KOPT-K1 (cell line): Measurements from ENCODE around the gene PCDH1.
"Not testable (repeated sequence)": the region's sequence is repeated elsewhere in the genome, so short reads cannot be mapped to it uniquely, and the experiment has no call there.

Experiments
- H3K27ac ChIP-seq: fragments of 200-600 bp; sonication (generic); 2 replicates; pipeline ENCODE4 v1.5.1; 2016; ENCODE audit warnings: antibody characterized with exemption, mild to moderate bottlenecking, low read depth, low read length; ENCODE audit not compliant: poor library complexity, severe bottlenecking
- H3K36me3 ChIP-seq: fragments of 200-600 bp; sonication (generic); 2 replicates; pipeline ENCODE4 v1.5.1; 2017; ENCODE audit warnings: antibody characterized with exemption, mild to moderate bottlenecking, low read length, moderate library complexity; ENCODE audit not compliant: insufficient read depth
- H3K9me3 ChIP-seq: fragments of 200-600 bp; sonication (generic); 2 replicates; pipeline ENCODE4 v1.5.1; 2017; ENCODE audit warnings: antibody characterized with exemption, low read length, mild to moderate bottlenecking; ENCODE audit not compliant: insufficient read depth, poor library complexity, severe bottlenecking

PCDH1 gene

DNA sequence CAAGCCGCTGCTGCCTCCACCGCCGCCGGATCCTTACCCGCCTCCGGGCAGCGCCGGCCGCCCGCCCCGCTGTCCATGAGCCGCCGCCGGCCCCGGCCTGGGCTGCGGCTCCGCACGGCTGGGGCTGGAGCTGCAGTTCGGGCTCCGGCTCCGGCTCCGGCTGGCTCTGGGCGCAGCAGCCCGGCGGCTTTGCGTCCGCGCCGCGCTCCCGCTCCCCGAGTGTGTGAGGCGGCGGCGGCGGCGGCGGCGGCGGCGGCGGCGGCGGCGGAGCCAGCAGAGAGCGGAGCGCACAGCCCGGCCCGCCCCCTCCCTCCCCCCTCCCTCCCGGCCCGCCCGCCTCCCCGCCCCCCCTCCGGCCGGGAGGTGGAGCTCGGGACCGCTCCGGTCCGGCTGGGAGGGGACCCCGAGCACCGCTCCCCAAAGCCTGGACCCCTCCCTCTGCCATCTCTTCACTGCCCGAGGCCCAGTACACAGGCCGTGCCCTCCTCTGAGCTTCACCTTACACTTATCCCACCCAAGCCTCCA lies at the start of gene PCDH1:
PCDH1 (minus strand) TSS at position 225 of the 525 bp plus-strand sequence; CDS start at position 77, 148 bp downstream.
- H3K27ac ChIP-seq: no peak within 1 kb of the TSS
- H3K9me3 ChIP-seq: no peaks in the 10 kb centered on the region
- no peaks in the 10 kb centered on the region for H3K36me3 ChIP-seq

DNA sequence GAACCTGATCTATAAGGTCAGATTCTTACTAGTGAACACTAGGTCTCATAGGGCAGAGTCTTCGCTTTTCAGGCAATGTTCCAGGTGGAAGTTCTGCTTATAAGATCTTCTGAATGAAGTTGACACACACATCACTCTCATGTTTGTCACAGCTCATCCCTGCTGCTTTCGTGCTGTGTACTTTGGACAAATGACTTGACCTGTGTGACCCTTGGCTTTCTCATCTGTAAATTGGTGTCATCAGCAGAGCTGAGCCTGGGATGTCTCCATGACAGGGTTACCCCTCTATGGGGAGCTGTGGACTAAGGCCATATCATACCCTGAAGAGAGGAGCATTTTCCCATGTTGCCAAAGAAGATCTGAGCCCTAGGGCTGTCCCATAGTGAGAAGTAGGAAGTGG lies 48.2 kb upstream of the PCDH1 start:
- Histone ChIP-seq H3K36me3 (peaks cover 63% of the 10 kb centered on the region), H3K9me3 (no peaks in the 10 kb centered on the region)

DNA sequence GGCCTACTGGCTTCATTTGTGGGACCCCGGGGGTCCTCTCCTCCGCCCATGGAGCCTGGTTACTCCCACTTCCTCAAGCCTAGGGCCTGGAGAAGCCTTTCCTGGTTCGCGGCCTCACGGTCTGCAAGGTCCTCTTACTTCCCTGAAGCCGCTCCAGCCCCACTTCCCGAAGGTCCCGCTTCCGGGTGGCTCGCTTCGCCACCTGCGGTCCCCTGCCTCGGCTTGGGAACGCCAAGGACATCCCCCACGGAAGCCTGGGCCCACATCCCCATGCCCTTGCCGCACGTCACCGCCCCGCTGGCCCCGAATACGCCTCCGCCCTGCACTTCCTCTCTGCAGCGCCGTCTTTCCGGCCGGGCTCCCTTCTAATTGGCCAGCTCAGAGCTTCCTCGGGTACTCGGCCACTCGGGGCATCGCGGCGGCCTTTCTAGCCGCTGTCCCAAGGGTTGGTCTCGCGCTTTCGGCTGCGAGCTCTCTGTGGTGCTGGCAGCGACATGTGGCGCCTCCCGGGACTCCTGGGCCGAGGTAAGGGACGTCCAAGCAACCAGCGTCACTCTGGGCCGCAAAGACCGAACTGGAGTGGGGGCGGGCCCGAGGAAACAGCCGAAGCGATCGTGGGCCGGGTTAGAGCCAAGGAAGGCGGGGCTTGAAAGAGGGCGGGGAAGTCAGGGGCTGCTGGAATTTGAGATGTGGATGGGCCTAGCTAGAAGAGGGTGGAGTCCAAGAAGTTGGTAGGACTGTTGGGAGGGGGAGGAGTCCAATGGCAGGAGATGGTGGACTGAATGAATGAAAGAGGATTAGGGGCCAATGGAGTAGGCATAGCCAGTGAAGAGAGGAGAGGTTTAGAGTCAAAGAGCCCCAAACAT lies 45.5 kb upstream of the PCDH1 start, which contains the start of gene DELE1:
DELE1 (plus strand) TSS at position 424 of the 866 bp plus-strand sequence; CDS start at position 495, 71 bp downstream.
- Histone ChIP-seq H3K9me3 (no peaks in the 10 kb centered on the region), H3K36me3 (peaks cover 36% of the 10 kb centered on the region), H3K27ac (peak within 1 kb of the TSS; percentile 89)

More for the DNA sequence above, 48.2 kb upstream of the PCDH1 start:
- no peak overlapping the region for H3K27ac ChIP-seq

DNA sequence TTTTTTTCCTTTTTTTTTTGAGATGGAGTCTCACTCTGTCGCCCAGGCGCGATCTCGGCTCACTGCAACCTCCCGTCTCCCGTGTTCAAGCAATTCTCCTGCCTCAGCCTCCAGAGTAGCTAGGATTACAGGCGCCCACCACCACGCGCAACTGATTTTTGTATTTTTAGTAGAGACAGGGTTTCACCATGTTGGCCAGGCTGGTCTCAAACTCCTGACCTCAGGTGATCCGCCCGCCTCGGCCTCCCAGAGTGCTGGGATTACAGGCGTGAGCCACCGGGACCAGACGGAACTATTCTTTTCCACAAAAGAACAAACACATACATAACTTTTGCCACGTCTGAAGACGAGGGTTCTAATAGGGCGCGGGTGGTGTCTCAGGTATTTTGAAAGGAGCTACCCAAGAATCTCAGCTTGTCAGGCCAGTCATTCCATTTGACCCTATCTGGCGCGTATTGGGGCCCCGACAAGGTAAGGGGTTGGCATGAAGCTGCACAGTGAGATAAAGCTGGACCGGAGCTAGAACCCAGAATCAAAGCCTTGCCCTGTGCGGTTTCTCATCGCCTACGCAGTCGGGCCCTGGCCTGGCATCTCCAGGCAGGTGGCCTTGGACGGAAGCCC lies 44.7 kb upstream of the PCDH1 start:
- peaks cover 28% of the 10 kb centered on the region for H3K36me3 ChIP-seq
- H3K9me3 ChIP-seq: not testable (repeated sequence)
- peak overlapping the region; percentile 89 for H3K27ac ChIP-seq

DNA sequence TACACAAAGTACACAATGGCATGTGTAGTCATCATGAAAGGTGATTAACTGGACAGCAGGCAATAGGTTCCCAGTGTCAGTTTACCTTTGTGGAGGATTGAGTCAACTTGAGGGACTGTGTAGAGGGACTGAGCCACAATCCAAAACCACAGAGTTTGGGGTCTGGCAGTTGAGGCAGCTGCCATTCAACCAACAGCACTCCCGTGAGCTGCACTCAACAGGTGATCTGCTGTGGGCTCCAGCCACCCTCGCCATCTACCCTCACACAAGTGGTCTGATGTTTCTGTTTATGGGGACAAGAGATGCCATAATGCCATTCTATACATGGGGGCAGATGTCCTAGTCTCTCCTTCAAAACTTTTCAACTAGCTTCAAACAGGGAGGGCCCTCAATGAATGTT lies 42.6 kb upstream of the PCDH1 start:
- H3K9me3 ChIP-seq: no peaks in the 10 kb centered on the region
- H3K36me3 ChIP-seq: peaks cover 7% of the 10 kb centered on the region; the same call in 1 of the 2 replicates
- H3K27ac ChIP-seq: no peak overlapping the region

DNA sequence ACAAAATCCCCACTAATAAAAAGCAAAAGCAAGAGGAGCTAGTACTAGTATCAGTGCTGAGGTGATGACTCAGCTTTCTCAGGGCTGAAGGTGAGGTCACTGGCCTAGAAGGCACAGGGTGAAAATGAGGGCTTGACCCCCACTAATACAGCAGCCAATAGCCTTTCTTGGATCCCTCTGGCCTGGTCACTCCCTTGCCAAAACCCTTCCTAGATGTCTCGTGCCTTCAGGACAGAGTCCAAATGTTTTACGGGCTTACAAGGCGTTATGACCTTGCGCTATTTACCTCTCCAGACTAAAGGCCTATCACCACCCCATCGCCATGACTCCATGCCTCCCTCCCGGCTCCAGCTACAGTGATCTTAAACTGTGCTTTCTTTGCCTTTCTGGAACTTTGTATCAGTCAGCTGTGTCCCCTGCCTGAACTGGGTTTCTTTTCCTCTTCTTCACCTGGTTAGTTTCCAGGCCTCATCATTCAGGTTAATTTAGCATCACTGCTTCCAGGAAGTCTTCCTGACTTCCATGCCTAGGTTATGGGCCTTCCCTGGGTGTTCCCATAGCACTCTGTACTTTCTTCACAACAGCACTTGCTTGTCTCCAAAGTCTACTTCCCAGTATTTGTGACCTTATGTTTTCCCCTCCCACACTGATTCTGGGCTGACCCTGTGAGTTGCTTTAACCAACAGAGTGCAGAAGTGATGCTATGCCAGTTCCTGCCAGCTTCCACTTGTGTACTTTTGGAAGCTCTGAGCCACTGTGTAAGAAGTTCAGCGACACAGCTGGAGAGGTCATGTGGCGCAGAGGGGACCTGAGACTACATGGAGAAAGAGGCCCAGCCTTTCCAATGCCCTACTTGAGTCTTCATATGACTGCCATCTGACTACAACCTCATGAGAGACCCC lies 41.3 kb upstream of the PCDH1 start:
- Histone ChIP-seq H3K27ac (no peak overlapping the region), H3K9me3 (no peaks in the 10 kb centered on the region), H3K36me3 (no peaks in the 10 kb centered on the region)

DNA sequence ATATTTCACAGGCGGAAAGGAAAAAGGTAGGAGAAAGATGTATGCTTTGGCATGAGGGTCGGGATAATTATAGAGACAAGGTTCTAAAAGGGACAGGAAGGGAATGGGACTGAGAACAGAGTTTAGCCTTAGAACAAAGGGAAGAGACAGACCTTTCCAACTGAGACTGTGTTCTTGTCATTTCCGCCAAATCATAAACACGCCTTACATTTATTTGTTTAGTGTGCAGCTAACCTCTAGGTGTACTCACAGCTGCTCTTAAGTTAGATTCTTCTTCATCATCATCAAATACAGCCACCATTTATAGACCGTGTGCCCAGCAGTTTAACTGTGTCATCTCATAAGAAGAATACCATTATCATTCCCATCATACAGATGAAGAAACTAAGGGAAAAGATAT lies 39.5 kb upstream of the PCDH1 start:
- no peaks in the 10 kb centered on the region for H3K36me3 ChIP-seq

DNA sequence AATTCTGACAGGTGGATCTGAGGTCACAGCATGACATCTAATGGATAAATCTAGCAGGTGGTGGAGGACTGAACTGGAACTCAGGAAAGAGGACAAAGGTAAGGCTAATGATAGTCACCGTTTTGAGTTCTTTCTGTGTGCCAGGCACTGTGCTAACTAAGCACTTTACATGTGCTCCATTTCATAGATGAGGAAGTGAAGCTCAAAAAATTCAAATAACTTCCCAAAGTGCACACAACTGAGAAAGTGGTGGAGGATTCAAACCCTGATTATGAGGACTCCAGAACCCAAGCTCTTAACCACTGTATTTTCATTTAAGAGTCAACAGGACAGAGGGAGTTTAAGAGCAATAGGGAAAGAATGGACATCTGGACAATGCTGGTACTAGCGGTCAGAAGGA lies 38.3 kb upstream of the PCDH1 start:
- Histone ChIP-seq H3K27ac (no peak overlapping the region), H3K36me3 (no peaks in the 10 kb centered on the region), H3K9me3 (no peaks in the 10 kb centered on the region)

More for the DNA sequence above, 39.5 kb upstream of the PCDH1 start:
- H3K27ac ChIP-seq: no peak overlapping the region
- H3K9me3 ChIP-seq: no peaks in the 10 kb centered on the region

DNA sequence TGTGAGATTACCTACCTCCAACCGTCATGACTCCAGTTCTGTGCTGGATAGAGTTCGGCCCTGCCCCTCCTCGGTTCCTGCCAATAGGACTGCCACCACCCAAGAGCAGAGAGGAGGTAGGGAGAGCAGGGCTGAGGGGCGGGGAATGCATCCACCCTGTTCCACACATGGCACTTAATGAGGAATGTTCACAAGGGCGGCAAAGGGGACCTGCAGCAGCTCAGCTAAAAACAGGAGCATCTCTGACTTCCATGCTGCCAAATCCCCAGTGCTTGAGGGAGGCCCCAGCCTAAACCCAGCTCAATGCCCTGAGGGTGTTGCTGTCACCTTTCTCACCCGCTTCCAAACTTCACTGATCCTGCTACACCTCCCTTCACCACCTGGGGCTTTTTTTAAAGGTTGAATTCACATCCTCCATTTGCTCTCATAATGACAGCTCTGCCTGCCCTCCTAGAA lies 37.7 kb upstream of the PCDH1 start:
- no peaks in the 10 kb centered on the region for H3K9me3 ChIP-seq
- H3K36me3 ChIP-seq: no peaks in the 10 kb centered on the region
- no peak overlapping the region for H3K27ac ChIP-seq

DNA sequence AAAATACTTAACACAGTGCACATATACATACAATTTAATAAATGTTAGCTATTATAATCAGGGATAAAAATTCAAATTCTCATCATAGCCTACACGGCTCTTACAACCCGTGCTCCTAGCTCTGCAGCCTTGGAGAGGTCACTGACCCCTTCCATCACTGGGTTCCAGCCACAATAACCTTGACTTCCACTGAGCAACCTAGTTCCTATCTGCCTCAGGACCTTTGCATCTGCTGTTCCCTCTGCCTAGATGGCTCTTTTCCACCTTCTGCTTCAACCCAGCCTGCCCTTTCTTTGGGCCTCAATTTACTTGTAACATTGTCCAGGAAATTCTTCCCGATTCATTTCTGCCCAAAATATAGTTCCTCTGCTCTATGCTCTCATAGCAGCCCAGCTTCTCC lies 36.6 kb upstream of the PCDH1 start:
- no peaks in the 10 kb centered on the region for H3K9me3 ChIP-seq
- H3K36me3 ChIP-seq: no peaks in the 10 kb centered on the region
- H3K27ac ChIP-seq: no peak overlapping the region

DNA sequence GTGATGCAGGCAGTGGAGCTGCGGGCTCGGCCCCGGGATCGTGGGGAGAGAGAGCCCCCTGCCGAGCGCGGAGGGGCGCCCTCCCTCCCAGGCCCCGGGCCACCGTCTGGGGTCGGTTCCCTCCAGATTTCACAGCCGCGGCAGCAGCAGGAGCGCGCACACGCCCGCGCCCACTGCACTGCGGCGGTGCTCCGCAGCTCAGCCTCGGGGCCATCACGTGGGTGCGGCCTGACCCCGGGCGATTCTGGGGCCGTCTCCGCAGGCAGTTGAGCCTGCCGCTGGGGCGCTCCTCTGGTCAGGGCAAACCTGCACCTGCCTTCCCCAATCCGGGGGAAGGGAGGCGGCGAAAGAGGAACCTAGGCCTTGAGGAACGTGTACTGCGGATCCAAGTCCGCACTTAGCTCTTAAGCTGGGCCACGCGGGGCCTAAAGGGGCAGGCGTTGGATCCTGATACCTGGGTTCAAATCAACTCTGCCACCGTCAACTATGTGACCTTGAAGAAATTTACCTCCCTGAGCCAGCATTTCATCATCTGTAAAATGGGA lies 36.1 kb upstream of the PCDH1 start:
- H3K27ac ChIP-seq: no peak overlapping the region
- no peaks in the 10 kb centered on the region for H3K36me3 ChIP-seq
- H3K9me3 ChIP-seq: no peaks in the 10 kb centered on the region

DNA sequence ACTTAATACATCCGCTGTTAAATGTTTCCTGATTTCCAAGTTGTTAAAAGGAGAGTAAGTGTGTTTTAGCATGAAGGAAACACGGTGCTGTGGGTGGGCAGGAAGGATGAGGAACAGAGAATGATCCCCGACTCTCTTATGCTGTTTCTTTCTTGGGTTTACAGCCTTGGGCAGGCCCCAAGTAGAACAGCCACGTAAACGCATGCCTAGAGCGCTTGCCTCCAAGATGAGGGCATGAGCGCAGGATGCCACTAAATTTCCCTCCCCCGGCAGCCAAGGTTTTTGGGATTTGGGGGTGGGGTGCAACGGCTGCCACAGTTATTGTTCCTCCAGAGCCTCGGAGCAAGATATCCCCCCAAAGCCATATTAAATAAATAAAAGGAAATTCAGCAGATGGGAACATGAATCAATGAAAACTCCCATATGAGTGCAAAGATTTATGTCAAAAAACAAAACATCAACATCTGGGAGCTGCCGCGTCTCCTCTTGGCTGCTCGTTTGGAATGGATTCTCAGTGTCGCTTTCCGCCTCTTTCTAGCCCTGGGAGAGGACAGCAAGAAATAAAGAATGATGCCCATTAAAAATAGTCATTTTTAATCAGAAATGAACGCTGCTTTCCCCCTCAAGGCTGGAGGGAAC lies 35.5 kb upstream of the PCDH1 start:
- Histone ChIP-seq H3K27ac (no peak overlapping the region), H3K36me3 (no peaks in the 10 kb centered on the region), H3K9me3 (no peaks in the 10 kb centered on the region)

DNA sequence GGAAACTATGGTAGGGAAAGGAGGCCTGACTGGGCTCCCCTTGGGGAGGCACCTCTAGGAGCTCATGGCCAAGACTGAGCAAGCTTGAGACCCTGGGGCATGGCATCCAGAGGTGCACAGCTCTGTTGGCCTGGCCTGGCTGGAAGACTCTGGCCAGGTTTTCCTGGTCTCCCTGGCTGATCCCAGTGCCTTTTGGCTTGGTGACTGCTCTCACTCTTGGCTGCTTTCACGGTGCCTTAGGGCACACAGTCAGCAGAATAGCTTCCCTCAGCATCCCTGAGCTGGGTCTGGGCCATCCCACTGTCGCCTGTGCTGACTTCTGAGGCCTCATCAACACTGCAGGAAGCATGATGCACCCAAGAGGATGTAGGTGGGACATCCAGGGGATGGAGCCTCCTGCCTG lies 32.1 kb upstream of the PCDH1 start:
- H3K36me3 ChIP-seq: no peaks in the 10 kb centered on the region
- peaks cover 13% of the 10 kb centered on the region for H3K9me3 ChIP-seq
- no peak overlapping the region for H3K27ac ChIP-seq

DNA sequence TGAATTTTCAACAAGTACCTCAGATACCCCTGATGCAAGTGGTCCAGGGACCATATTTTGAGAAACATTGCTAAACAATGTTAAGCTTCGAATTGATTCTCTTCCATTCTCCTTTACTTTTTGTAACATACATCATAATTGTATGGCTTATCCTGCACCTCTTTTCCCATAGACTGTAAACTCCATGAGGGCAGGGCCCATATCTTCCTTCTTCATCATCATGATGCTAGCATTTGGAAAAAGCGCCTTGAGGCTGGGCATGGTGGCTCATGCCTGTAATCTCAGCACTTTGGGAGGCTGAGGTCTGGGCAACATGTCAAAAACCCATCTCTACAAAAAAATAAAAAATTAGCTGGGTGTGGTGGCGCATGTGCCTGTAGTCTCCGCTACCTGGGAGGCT lies 31.0 kb upstream of the PCDH1 start:
- H3K36me3 ChIP-seq: no peaks in the 10 kb centered on the region
- H3K9me3 ChIP-seq: peaks cover 15% of the 10 kb centered on the region
- H3K27ac ChIP-seq: no peak overlapping the region
